IPS-20b (cell line): ENCODE measurements around the gene SAMD8.
"Not testable (repeated sequence)": the region's sequence is repeated elsewhere in the genome, so short reads cannot be mapped to it uniquely, and the experiment has no call there.

Source experiments
- H3K27ac ChIP-seq: one replicate; pipeline ENCODE4 v1.5.1; 2013; ENCODE audit warnings: low read length
- H3K27me3 ChIP-seq: 2 replicates; pipeline ENCODE4 v1.6.1; 2013; ENCODE audit warnings: mild to moderate bottlenecking, low read length, inconsistent platforms; ENCODE audit not compliant: insufficient read depth
- H3K36me3 ChIP-seq: 2 replicates; pipeline ENCODE4 v1.6.1; 2013; ENCODE audit warnings: low read depth, mild to moderate bottlenecking, inconsistent platforms, low read length, moderate library complexity; ENCODE audit not compliant: insufficient read depth
- H3K4me1 ChIP-seq: 2 replicates; pipeline ENCODE4 v1.6.1; 2013; ENCODE audit warnings: mild to moderate bottlenecking, control low read depth, inconsistent platforms, low read length, moderate library complexity; ENCODE audit not compliant: insufficient read depth
- H3K4me3 ChIP-seq: 2 replicates; pipeline ENCODE4 v1.5.1; 2013; ENCODE audit warnings: mild to moderate bottlenecking, low read length, inconsistent platforms
- H3K9ac ChIP-seq: 2 replicates; pipeline ENCODE4 v1.6.1; 2013; ENCODE audit warnings: low read depth, mild to moderate bottlenecking, inconsistent platforms, low read length, moderate library complexity
- H3K9me3 ChIP-seq: 2 replicates; pipeline ENCODE4 v1.6.1; 2013; ENCODE audit warnings: mild to moderate bottlenecking, low read depth, low read length, inconsistent platforms; ENCODE audit not compliant: insufficient read depth

SAMD8 gene

DNA sequence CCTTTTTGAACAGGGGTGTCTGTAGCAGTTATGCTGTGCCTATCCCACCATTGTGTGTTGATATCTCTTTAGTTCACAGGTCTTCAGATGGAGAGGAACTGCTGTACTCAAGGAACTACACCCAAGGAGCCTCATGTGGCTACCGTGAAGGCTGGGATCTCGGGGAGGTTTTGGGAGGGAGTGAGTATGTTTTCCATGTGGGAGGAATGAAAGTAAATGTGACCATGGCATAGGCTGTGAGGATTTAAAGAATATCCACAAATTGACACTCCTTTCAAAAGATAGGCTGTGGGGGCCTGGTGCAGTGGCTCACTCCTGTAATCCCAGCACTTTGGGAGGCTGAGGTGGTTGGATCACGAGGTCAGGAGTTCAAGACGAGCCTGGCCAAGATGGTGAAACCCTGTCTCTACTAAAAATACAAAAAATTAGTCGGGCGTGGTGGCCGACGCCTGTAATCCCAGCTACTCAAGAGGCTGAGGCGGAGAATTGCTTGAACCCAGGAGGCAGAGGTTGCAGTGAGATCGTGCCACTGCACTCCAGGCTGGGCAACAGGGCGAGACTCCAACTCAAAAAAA, 91.7 kb downstream of the SAMD8 start:
- H3K9ac ChIP-seq, H3K36me3 ChIP-seq, H3K27ac ChIP-seq, H3K9me3 ChIP-seq, H3K4me3 ChIP-seq, H3K27me3 ChIP-seq, H3K4me1 ChIP-seq: not testable (repeated sequence)

DNA sequence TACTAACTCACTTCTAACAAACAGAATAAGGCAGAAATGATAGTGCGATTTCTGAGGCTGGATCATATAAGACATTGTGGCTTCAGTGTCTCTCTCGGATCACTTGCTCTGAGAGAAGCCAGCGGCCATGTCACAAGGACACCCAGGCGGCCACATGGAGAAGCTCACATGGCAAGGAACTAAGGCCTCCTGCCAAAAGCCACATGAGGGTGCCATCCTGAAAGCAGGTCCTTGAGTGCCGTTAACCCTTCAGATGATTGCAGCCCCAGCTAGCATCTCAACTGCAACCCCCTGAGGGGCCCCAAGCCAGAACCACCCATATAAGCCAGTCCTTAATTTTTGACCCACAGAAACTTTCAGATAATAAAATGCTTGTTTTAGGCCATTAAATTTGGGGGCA, 92.3 kb downstream of the SAMD8 start:
- Histone ChIP-seq H3K9me3 (no peaks in the 10 kb centered on the region), H3K27me3 (no peaks in the 10 kb centered on the region), H3K4me3 (no peak overlapping the region), H3K27ac (no peak overlapping the region), H3K9ac (no peak overlapping the region), H3K36me3 (no peaks in the 10 kb centered on the region), H3K4me1 (peaks cover 8% of the 10 kb centered on the region)

DNA sequence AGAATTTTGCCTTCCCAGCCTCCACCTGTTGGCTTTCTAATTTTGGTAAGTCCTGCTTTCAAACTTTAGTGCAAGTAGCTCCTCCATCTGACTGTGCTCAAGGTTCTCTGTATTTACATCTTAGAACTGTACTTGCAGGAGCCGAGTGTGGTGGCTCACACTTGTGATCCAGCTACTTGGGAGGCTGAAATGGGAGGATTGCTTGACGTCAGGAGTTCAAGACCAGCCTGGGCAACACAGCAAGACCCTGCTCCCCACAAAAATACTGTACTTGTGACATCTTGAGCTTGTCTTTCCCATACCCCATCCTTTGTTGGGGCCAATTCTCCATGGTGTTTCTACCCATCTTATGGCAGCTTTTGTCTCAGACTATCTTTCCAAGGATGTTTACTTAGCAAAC, 94.5 kb downstream of the SAMD8 start:
- no peaks in the 10 kb centered on the region for H3K36me3 ChIP-seq
- no peaks in the 10 kb centered on the region for H3K27me3 ChIP-seq

GRCh38 chr10:75206638-75207037, 95.2 kb downstream of the SAMD8 start:
- H3K4me1 ChIP-seq, H3K9me3 ChIP-seq, H3K27me3 ChIP-seq, H3K27ac ChIP-seq, H3K36me3 ChIP-seq, H3K9ac ChIP-seq, H3K4me3 ChIP-seq: not testable (repeated sequence)

More for the DNA sequence above, 94.5 kb downstream of the SAMD8 start:
- no peaks in the 10 kb centered on the region for H3K9me3 ChIP-seq
- H3K27ac ChIP-seq, result no peak overlapping the region
- H3K4me3 ChIP-seq, result no peak overlapping the region
- H3K4me1 ChIP-seq, result peaks cover 8% of the 10 kb centered on the region
- H3K9ac ChIP-seq, result no peak overlapping the region

DNA sequence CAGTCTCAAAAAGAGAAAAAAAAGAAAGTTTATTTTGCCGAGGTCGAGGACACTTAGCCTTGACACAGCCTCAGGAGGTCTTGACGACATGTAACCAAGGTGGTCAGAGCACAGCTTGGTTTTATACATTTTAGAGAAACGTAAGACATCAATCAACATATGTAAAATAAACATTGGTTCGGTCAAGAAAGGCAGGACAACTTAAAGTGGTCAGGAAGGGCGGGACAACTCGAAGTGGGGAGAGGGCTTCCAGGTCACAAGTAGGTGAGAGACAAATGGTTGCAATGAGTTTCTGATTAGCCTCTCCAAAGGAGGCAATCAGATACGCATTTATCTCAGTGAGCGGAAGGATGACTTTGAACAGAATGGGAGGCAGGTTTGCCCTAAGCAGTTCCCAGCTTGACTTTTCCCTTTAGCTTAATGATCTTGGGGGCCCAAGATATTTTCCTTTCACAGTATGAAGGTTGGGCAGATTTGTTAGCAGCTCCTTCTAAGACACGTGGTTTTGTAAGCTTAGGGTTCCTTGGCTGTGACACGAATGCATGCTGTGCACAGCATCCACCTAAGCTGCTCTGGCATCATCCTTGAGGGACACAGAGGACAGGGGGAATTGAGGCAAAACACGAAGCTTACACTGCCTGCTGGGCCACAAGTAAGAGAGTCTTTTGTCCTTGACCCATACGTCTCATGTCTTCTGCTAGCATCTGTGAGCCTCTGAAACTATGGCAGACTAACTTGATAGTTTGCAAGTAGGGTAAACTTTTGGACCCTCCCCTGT, 95.8 kb downstream of the SAMD8 start:
- Histone ChIP-seq H3K9me3 (no peaks in the 10 kb centered on the region), H3K27ac (no peak overlapping the region), H3K4me1 (peaks cover 8% of the 10 kb centered on the region), H3K36me3 (peaks cover 7% of the 10 kb centered on the region; the same call in 1 of the 2 replicates), H3K4me3 (no peak overlapping the region), H3K9ac (no peak overlapping the region), H3K27me3 (no peaks in the 10 kb centered on the region)

DNA sequence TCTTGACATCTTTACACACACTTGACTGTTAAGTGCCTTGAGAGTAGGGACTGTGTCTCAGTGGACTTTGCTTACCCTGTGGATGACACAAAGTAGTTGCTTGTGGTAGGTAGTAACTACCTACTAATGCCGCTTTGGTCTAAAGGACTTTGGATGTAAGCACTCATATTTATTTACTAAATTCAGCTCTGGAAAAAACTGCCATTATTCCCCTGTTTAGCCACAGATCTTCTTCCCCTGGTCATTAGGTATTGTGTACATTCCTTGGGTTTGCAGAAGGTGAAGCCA, 96.3 kb downstream of the SAMD8 start:
- Histone ChIP-seq H3K36me3 (peaks cover 12% of the 10 kb centered on the region), H3K4me3 (no peak overlapping the region), H3K27ac (no peak overlapping the region), H3K27me3 (no peaks in the 10 kb centered on the region), H3K9me3 (no peaks in the 10 kb centered on the region), H3K4me1 (peaks cover 8% of the 10 kb centered on the region), H3K9ac (no peak overlapping the region)

- H3K9ac ChIP-seq, result no peak overlapping the region
- no peaks in the 10 kb centered on the region for H3K9me3 ChIP-seq
- H3K4me3 ChIP-seq, result no peak overlapping the region
- H3K27ac ChIP-seq, result no peak overlapping the region
- H3K4me1 ChIP-seq, result peaks cover 8% of the 10 kb centered on the region
- H3K27me3 ChIP-seq, result no peaks in the 10 kb centered on the region
- peaks cover 16% of the 10 kb centered on the region for H3K36me3 ChIP-seq
Measured at GRCh38 chr10:75208181-75208580, 96.7 kb downstream of the SAMD8 start.

DNA sequence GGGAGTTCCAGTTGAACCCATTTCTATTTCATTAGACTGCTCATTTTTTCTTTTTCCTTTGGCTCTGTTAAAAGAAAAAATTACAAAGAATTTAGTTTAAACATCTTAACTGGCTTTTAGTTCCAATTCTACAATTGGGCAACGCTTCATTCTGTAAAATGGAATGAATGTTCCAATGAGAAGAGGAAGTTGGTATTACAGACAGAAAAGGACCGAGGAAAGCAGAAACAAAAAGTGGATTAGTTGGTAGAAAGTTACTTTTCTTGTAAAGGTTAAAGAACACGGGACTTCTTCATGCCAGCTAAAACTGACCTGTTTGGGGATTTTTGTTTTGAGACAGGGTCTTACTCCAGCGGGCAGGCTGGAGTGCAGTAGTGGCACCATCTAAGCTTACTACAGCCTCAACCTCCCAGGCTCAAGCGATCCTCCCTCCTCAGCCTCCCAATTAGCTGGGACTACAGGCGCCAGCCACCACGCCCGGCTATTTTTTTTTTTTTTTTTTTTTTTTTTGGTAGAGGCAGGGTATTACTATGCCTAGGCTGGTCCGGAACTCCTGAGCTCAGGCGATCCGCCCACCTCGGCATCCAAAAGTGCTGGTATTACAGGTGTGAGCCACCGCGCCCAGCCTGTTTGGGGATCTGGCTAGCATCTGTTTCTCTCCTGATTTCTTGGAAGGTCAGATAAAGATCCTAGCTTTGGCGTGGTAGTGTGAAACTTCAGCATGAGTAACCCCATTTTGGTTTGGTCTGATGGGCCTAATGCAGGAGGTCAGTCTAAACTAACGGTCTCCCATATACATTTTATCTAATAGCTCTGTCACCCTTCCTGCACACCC, 97.8 kb downstream of the SAMD8 start:
- Histone ChIP-seq H3K36me3 (peaks cover 25% of the 10 kb centered on the region), H3K4me1 (peaks cover 8% of the 10 kb centered on the region), H3K9ac (peak overlapping the region; percentile 95; the same call in 1 of the 2 replicates), H3K4me3 (peak overlapping the region; percentile 95), H3K9me3 (no peaks in the 10 kb centered on the region), H3K27ac (peak overlapping the region; percentile 76), H3K27me3 (no peaks in the 10 kb centered on the region)

DNA sequence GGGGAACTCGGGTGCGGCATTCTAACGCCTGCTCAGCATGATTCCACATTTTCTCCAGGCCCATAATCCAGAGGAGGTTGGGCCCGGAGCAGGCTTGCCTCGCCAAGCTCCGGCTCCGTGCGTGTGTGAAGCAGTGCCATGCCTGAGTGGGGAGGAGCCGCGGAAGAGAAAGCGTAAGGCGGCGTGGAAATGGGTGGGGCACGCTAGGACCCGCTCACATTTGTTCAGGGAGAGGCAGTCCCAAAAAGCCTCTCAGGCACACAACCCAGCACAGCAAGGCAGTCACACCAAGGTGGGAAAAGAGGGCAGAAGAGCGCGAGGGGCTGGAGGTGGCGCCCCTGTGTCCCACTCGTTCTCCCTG, 98.4 kb downstream of the SAMD8 start:
- H3K9me3 ChIP-seq, result no peaks in the 10 kb centered on the region
- peak overlapping the region; percentile 95 for H3K4me3 ChIP-seq
- H3K9ac ChIP-seq, result peak overlapping the region; percentile 95
- H3K27me3 ChIP-seq, result no peaks in the 10 kb centered on the region
- H3K27ac ChIP-seq, result peak overlapping the region; percentile 76
- H3K36me3 ChIP-seq, result peaks cover 31% of the 10 kb centered on the region
- peaks cover 8% of the 10 kb centered on the region for H3K4me1 ChIP-seq

DNA sequence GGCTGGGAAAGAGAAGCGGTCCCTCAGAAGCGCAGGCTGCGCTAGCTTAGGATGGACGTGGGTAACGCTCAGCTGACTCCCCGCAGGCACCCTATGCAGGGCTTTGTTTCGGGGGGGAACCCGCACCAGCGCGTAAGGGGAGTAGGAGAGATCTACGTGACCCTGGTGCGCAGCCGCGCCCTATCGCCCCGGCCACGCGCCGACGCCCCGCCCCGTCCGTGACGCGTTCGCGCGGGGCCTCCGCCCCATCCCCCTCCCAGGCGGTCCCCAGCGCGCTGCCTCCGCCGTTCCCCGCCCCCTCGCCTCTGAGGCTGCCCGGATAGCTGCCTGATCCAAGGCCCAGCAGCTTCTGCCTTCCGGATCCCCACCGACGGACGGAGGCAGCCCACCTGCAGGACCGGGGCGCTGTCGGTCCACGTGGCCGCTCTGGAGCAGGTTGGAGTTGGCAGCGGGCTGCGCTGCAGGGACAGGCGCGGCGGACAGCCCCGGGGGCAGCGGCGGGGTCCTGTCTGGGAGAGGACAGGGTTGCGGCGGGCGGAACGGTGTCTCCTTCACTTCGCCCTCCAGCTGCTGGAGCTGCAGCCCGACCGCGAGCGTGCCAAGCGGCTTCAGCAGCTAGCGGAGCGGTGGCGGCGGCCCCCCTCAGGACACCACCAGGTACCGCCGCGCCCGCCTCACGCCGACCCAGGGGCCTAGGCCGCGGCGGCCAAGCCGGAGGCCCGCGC, 99.0 kb downstream of the SAMD8 start, which contains the start of gene VDAC2:
Gene VDAC2, plus strand, starts transcription at position 515 of the 725 bp plus-strand sequence. CDS start 363 bp downstream, outside the sequence.
- no peaks in the 10 kb centered on the region for H3K27me3 ChIP-seq
- H3K36me3 ChIP-seq, result peaks cover 36% of the 10 kb centered on the region
- peak within 1 kb of the TSS; percentile 95 for H3K4me3 ChIP-seq
- peak within 1 kb of the TSS; percentile 90 for H3K27ac ChIP-seq
- peaks cover 8% of the 10 kb centered on the region for H3K4me1 ChIP-seq
- peak within 1 kb of the TSS; percentile 95 for H3K9ac ChIP-seq
- no peaks in the 10 kb centered on the region for H3K9me3 ChIP-seq

GRCh38 chr10:75211007-75211691, 99.7 kb downstream of the SAMD8 start:
- Histone ChIP-seq H3K36me3 (peaks cover 43% of the 10 kb centered on the region), H3K4me1 (peaks cover 8% of the 10 kb centered on the region), H3K27me3 (no peaks in the 10 kb centered on the region), H3K9ac (peak overlapping the region; percentile 95), H3K27ac (no peak overlapping the region), H3K4me3 (peak overlapping the region; percentile 95), H3K9me3 (no peaks in the 10 kb centered on the region)
